Measurements from ENCODE around the gene BHLHA15.

BHLHA15 gene

DNA sequence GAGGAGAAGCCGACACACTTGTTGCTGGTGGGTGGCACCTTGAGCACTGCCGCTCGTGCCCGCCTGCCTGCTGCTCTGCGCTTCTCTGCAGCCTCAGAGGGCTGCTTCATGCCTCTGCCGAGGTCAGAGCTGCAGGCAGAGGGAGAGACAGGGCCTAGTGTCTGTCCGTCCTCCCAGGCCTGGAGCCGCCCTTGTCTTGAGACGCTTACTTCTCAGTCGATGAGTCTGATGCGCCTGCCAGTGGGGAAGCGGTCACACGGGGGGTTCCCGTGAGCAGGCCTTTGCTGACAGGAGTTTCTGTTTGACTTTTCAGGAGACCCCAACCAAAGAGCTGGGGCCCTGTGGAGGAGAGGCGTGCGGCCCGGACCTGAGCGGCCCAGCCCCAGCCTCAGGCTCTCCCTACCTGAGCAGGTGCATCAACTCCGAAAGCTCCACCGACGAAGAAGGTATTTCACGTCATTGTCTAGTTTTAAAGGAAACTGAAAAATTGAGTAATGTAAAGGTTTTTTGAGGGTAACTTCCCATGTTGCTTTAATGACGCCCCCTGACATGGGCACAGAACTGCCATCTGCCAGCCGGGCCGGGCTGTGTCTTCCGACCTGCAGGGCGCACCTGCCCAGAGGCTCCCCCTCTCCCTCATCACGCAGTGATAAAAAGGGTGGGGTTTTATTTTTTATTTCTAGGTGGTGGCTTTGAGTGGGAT, 7.8 kb upstream of the BHLHA15 start:
- H3K36me3 ChIP-seq: peaks cover 20% of the 10 kb centered on the region
- H3K9me3 ChIP-seq (ENCODE audit: severe bottlenecking): no peaks in the 10 kb centered on the region
- TF ChIP-seq, protein P1, sequence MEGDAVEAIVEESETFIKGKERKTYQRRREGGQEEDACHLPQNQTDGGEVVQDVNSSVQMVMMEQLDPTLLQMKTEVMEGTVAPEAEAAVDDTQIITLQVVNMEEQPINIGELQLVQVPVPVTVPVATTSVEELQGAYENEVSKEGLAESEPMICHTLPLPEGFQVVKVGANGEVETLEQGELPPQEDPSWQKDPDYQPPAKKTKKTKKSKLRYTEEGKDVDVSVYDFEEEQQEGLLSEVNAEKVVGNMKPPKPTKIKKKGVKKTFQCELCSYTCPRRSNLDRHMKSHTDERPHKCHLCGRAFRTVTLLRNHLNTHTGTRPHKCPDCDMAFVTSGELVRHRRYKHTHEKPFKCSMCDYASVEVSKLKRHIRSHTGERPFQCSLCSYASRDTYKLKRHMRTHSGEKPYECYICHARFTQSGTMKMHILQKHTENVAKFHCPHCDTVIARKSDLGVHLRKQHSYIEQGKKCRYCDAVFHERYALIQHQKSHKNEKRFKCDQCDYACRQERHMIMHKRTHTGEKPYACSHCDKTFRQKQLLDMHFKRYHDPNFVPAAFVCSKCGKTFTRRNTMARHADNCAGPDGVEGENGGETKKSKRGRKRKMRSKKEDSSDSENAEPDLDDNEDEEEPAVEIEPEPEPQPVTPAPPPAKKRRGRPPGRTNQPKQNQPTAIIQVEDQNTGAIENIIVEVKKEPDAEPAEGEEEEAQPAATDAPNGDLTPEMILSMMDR (IDR thresholded peaks at IDR 0.05; ENCODE audit: low read depth, low read length): no peak
- no peak overlapping the region for H3K4me3 ChIP-seq (ENCODE audit: low read depth, low read length)
- no peak overlapping the region for H3K27ac ChIP-seq
- no peak for DNase-seq
- no peaks in the 10 kb centered on the region for H3K27me3 ChIP-seq (ENCODE audit: insufficient read depth, low read depth, severe bottlenecking)

DNA sequence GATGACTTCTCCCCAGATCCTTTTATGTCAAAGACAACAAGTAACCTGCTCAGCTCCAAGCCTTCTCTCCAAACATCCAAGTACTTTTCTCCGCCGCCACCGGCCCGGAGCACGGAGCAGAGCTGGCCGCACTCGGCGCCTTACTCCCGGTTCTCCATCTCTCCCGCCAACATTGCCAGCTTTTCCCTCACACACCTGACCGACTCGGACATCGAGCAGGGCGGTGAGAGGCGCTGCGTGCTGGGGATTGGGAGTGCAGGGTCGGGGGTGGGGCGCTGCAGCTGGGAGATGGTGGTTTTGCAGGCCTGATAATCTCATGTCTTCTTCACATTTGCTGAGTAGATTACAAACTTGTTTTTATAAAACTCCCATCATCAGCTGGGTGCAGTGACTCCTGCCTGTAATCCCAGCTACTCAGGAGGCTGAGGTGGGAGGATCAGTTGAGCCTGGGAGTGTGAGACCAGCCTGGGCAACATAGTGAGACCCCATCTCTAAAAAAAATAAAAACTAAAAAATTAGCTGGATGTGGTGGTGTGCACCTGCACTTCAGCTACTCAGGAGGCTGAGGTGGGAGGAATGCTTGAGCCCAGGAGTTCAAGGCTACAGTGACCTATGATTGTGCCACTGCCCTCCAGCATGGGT, 7.2 kb upstream of the BHLHA15 start:
- no peak for DNase-seq
- H3K27ac ChIP-seq: no peak overlapping the region
- no peaks in the 10 kb centered on the region for H3K27me3 ChIP-seq (ENCODE audit: insufficient read depth, low read depth, severe bottlenecking)
- no peaks in the 10 kb centered on the region for H3K9me3 ChIP-seq (ENCODE audit: severe bottlenecking)
- TF ChIP-seq, protein P1 (IDR thresholded peaks at IDR 0.05; ENCODE audit: low read depth, low read length): no peak
- H3K4me3 ChIP-seq (ENCODE audit: low read depth, low read length): no peak overlapping the region
- peaks cover 20% of the 10 kb centered on the region for H3K36me3 ChIP-seq

DNA sequence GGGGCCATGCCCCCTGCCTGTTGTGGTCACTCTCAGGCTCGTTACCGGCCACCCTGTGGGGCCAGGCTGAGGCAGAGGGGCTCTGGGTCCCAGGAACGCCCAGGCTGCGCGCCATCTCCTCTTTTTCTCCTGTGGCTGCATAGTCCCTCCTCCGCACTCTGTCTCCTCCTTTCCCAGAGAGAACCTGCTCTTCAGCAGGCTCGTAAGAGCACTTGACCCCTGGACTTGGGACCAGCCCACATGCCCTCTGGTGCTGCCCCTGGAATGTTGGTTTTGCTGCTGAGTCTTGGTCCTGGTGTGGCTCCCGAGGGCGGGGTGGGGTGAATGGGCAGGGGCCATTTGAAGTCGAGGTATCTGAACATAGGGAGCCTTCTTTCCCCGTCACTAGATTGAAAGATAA, 6.6 kb upstream of the BHLHA15 start:
- H3K9me3 ChIP-seq (ENCODE audit: severe bottlenecking): no peaks in the 10 kb centered on the region
- no peak overlapping the region for H3K27ac ChIP-seq
- DNase-seq: no peak
- H3K27me3 ChIP-seq (ENCODE audit: insufficient read depth, low read depth, severe bottlenecking): no peaks in the 10 kb centered on the region
- H3K4me3 ChIP-seq (ENCODE audit: low read depth, low read length): no peak overlapping the region
- TF ChIP-seq, protein P1 (IDR thresholded peaks at IDR 0.05; ENCODE audit: low read depth, low read length): no peak
- peaks cover 20% of the 10 kb centered on the region for H3K36me3 ChIP-seq

DNA sequence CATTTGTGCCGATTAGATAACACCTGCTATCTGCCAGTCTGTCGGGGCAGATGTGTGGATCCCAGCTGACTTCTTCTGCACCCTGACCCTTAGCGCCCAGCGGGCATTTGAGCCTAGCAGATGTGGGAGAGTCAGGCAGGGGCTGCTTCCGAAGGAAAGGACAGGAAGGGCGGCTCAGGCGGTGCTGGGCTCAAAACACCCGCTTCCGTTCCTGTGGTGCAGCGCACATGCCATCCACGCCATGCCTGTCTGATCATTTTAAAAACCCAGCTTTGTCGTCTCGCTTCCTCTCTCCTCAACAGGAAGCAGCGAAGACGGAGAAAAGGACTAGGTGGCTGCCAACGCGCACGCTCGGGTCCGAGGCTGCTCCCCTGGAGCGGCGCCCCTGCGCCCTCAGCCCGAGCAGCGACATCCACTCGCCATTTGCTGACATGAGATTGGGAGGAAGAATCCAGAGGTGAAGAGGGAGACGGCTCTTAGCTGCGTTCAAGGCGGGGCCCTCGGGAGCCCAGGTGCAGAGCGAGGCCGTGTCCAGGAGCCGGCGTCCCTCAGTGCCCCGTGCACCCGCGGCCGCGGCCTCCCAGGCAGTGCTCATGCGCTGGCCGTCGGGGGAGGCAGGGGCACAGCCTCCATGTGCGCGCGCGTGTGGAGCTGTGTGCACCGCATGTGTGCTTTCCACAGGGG, 5.9 kb upstream of the BHLHA15 start:
- no peaks in the 10 kb centered on the region for H3K27me3 ChIP-seq (ENCODE audit: insufficient read depth, low read depth, severe bottlenecking)
- TF ChIP-seq, protein P1 (IDR thresholded peaks at IDR 0.05; ENCODE audit: low read depth, low read length): no peak
- no peak overlapping the region for H3K27ac ChIP-seq
- peaks cover 20% of the 10 kb centered on the region for H3K36me3 ChIP-seq
- H3K4me3 ChIP-seq (ENCODE audit: low read depth, low read length): no peak overlapping the region
- DNase-seq: no peak
- H3K9me3 ChIP-seq (ENCODE audit: severe bottlenecking): no peaks in the 10 kb centered on the region

DNA sequence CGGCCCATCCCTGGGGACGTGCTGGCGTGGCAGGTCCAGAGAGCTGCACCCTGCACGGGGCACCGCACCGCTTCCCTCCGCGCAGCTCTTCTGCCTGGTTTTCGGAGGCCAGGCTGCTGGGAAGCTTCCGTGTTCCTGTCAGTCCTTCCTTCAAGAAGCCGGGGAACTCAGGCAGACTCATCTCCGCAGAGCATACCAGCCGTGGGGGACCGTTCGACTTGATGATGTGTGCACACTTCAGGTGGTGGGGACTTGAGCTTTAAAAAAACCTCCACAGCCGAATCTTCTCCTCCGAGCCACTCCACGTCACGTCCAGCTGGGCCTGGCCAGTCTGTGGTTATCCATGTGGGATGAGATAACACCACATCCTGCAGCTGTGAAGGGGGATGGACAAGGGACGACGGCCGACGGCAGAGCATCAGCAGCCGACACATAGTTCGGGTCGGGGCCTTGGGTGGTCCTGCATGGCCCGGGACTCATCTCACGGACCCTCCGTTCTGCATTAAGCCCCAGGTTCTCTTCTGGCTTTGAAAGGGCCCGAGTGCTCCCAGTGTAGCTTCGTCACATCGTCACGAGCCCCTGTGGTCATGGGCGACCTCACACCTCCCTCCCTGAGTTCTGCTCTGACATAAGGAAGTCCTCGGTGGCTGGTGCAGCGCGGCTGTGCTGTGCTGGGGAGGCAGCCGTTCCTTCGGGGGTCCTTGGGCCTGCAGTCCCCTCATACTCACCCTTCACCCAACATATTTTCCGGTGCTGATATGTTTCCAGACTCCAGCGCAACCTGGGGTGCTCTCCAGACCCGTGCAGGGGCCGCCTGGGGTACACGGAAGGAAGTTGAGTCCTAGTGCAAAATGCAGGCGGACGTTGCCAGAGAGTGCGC, 4.5 kb upstream of the BHLHA15 start:
- Histone ChIP-seq H3K27ac (no peak overlapping the region), H3K27me3 (ENCODE audit: insufficient read depth, low read depth, severe bottlenecking) (no peaks in the 10 kb centered on the region), H3K36me3 (peaks cover 20% of the 10 kb centered on the region), H3K9me3 (ENCODE audit: severe bottlenecking) (no peaks in the 10 kb centered on the region), H3K4me3 (ENCODE audit: low read depth, low read length) (no peak overlapping the region)
- DNase-seq: no peak
- TF ChIP-seq, protein P1 (IDR thresholded peaks at IDR 0.05; ENCODE audit: low read depth, low read length): no peak
